ENCODE results near the gene LRRC4B.
"Not testable (repeated sequence)": the region's sequence is repeated elsewhere in the genome, so short reads cannot be mapped to it uniquely, and the experiment has no call there.

Gene LRRC4B

GRCh38 chr19:50551034-50551714, 17.1 kb downstream of the LRRC4B start:
- DNase-seq: no peak

GRCh38 chr19:50550594-50550966, 17.7 kb downstream of the LRRC4B start:
- DNase-seq: no peak

DNA sequence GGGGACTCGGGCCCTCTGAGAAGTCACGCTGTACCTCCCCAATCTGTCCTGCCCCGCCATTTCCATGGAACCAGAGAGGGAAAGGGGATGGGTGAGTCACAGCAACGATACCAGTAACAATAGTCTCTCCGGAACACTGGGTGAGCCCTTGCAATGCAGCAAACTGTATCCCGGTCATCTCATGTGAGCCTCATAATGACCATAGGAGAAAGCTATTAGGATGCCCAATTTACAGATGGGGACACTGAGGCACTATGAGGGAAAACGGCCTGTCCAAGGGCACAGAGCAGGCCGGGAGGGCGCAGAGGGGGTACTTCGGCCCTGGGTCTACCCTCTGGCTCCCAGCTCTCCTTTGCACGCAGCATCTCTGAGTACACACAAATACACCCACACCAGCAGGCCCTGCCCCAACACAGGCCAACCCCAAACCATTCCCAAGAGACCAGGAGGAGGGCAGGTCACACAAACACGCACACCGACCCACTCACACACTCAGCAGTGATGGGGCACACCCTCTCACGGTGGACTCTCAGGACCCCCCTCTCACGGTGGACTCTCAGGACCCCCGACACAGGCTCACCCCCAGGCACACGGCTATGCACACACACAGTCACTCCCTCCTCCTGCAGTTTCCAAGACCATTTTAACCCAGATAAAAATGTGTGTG, 18.2 kb downstream of the LRRC4B start:
- DNase-seq: no peak

DNA sequence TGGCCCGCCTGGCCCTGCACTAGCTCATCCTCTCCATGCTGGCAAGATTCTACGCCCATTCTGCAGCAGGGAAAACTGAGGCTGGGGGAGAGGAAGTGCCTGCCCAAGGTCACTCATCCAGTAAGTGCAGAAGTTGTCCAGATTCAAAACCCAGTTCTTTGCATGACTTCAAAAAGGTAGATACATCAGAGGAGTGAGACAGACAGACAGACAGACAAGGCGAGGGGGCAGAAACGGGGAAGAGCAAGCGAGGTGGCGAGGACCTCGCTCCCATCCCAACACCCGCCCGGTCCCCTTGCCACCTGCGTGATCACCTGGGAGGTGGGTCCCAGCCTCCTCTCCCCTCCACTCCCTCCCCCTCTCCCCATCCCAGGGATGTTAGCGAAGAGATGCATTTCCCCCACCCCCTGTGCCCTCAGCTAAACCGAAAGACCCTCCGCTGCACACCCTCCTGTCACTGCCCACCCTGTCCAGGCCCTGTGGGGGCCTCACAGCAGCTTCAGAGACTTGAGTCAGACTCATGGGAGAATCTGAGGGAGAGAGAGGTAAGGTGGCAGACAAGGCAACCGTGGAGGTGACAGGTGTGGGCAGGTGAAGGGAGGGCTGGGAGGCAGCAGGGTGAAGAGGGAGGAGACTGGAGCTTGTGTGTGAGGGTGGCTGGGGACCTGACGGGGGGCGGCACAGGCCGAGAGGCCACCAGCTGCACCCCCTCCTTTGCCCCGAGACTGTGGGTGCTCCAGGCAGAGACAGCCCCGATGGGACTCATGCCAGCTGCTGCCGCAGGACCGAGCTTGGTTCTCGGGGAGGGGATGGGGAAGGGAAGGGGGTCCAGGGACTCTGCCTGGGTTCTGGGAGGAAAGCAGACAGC, 18.9 kb downstream of the LRRC4B start:
- DNase-seq: no peak

- DNase-seq: no peak
Observed at GRCh38 chr19:50548191-50549058, 19.8 kb downstream of the LRRC4B start.

GRCh38 chr19:50547385-50548190, 20.6 kb downstream of the LRRC4B start:
- DNase-seq: no peak

- DNase-seq: no peak
Observed at GRCh38 chr19:50546527-50547221, 21.6 kb downstream of the LRRC4B start.

DNA sequence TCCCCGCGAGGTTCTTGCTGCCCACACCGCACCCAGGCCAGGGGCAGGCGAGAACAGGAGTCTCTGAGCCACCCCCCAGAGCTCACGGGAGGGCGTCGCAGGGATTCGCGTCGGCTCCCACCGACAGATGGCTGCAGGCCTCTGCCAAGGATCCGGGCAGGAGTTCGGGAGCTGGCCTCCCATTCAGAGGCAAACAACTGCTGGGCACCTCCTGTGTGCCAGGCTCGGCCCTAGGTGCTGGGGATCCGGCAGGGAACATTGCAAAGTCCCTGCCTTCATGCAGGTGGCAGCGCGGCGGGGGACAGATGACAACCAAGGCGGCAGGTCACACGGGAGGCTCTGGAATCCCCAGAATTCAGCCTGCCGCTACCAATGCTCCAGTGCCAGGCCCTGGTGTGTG, 25.3 kb downstream of the LRRC4B start:
- no peak for DNase-seq

- peak; percentile 82 for DNase-seq
Observed at GRCh38 chr19:50537769-50538230, 30.4 kb downstream of the LRRC4B start.

DNA sequence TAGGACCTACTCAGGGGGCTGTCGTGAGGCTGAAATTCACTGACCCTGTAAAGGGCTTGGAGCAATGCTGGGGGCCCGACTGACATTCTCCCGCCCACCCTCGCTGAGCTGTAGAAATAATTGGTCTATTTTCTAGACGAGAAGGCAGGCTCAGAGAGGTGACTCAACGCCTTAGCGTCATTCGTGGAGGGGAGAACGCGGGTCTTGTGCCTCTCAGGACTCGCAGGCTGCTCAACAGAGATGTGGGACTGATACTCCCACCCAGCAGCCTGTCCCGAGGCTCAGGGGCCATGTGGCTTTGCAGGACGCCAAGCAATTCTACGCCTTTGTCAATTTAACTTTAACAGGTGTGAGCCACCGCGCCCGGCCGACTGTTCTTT, 30.9 kb downstream of the LRRC4B start:
- no peak for DNase-seq

- no peak for DNase-seq
Observed at GRCh38 chr19:50536662-50537305, 31.5 kb downstream of the LRRC4B start.

DNA sequence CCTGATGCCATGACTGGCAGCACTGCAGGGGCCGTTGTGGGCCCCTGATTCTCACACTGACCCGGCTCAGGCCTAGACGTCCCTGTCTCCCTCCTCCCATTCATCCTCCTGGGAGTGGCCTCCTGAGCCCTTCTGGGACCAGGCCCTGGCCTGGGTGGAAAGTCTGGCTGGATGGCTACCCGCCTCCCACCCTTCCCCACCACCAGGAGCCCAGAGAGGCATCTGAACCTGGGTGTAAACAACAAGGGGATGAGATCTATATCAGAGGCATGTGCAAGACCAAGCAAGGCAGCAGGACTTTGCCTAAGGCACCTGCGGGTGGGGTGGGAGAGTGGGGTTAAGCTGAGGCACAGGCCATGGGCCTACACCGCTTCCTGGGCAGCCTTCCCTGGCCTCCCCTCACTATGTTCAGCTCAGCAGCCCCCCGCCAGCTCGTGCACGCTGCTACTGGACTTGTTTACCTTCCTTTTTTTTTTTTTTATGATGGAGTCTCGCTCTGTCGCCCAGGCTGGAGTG, 32.5 kb downstream of the LRRC4B start:
- no peak for DNase-seq

DNA sequence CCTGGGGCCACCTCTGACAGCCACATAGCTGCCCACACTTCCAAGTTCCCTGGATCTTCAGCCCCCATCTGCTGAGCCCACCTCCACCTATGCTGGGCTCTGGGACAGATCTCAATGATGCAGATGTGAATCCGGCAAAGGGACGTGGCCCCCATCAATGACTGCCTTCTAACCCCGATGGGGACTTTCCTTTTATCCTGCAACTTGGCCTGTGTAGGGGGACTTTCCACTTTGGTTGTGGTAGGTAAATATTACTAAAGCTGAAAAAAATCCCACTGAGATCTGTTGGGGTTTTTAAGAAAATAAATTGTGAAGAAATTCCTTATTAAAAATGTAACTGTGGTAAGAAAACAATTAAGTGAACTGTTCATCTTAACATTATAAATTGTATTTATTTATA, 33.8 kb downstream of the LRRC4B start:
- DNase-seq: no peak

DNA sequence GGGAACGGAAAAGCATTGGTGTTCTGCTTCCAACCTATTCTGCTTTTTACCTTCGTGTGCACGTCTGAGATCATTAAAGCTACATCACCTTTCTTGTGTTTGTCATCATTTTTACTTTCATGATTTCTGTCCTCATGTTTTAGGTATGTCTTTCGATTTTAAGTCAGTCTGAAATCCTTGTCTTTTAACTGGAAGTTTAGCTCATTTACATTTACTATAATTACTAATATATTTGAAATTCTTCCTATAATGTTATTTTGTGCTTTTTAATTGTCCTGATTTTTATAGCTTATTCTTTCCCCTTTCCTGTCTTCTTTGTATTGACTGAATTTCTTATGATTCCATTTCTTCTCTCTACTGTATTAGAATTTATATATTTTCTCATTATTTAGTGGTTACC, 35.3 kb downstream of the LRRC4B start:
- DNase-seq: no peak

DNA sequence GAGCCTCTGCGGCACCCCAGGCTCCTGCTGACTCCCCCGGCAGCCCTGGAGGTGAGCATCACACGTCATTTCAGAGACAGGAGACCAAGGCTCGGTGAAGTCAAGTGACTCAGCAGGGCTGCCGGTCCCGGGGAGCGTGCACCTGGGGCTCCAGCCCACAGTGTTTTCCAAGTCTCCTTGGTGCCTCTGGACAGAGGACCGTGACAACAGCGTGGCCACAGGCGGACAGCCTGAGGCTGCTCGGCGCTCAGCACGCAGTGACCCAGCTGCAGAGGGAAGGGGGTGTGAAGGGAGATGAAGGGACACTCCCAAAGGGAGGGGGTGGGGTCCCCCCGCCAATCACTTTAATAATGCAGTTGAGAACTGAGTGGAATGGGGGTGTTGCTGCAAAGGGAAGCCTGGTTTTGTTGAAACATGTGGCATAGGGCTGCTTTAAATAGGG, 37.0 kb downstream of the LRRC4B start:
- no peak for DNase-seq

DNA sequence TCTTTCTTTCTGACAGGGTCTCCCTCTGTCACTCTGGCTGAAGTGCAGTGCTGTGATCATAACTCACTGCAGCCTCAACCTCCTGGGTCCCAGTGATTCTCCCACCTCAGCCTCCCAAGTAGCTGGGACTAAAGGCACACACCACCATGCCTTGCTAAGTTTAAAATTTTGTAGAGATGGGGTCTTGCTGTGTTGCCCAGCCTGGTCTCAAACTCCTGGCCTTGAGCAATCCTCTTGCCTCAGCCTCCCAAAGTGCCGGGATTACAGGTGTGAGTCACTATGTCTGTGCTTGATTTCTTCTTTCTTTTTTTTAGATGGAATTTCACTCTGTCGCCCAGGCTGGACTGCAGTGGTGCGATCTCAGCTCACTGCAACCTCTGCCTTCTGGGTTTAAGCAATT, 40.2 kb downstream of the LRRC4B start:
- not testable (repeated sequence) for DNase-seq

GRCh38 chr19:50522881-50523280, 45.4 kb downstream of the LRRC4B start:
- no peak for DNase-seq

GRCh38 chr19:50520822-50521465, 47.3 kb downstream of the LRRC4B start:
- DNase-seq: no peak

DNA sequence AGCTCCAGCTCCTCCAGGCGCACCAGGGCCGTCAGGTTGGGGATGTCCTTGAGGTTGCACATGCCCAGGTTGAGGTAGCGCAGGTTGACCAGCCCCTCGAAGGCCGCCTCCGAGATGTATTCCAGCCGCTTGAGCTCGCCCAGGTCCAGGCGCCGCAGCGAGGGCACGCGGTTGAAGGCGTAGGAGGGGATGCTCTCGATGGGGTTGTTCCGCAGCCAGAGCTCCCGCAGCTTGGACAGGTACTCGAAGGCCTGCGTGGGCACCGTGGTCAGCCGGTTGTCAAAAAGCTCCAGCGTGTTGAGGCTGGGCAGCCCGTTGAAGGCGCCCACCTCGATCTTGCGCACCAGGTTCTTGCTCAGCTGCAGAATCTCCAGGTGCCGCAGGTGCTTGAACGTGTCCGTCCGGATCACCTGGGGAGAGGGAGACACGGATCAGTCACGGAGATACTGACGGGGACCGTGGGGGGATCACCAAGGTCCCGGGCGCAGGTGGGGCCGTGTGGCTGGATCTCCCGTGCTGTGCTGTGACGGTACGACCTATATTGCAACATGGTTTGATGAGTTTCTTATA, 49.1 kb downstream of the LRRC4B start:
- no peak for DNase-seq
